ENCODE measurements around the gene CNTNAP2. TPM values are rescaled to one million over a fixed set of nuclear protein-coding genes. Genes with fewer than 3 reads are reported as not detected.

The CNTNAP2 gene
- total and polyA plus RNA-seq, 4 donors, result 0.14 to 2.3 (median 1.1) TPM

DNA sequence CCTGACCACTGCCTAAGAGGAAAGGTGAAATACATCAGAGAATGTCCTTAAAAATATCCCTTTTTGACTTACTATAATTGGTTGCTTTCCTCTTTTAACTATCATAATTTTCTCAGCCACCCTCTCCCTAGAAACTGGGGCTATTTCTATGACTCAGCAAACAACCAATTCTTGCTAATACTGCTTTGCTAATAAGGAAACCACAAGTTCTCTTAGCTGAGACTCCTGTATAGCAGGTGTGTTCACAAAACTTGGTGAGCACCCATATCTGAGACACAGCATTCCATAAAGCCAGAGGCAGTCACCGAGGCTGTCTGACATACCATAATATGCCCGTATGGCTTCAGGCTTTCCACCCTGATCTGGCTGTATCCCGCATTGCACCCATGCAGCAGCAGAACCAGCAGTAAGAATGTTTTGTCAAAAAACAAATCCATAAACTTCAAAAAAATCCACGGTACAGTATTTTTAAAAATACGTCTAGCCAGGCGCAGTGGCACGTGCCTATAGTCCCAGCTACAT, 2282.3 kb downstream of the CNTNAP2 start:
- Histone ChIP-seq H3K36me3 (ENCODE audit: control insufficient read depth in 4 of 4, insufficient read depth in 3 of 4, low read depth in 1 of 4, low read length in 3 of 4) (no peaks in the 10 kb centered on the region), H3K4me3 (ENCODE audit: low read depth in 1 of 3, low read length in 3 of 3) (no peak overlapping the region), H3K27me3 (ENCODE audit: control insufficient read depth in 4 of 4, insufficient read depth in 4 of 4, low read length in 3 of 4) (no peaks in the 10 kb centered on the region), H3K9ac (ENCODE audit: low read depth in 1 of 2, low read length in 2 of 2) (no peak overlapping the region), H3K27ac (ENCODE audit: low read depth in 1 of 2, low read length in 2 of 2) (no peak overlapping the region), H3K4me1 (ENCODE audit: control insufficient read depth in 4 of 4, insufficient read depth in 4 of 4, low read length in 3 of 4) (no peaks in the 10 kb centered on the region), H3K9me3 (ENCODE audit: control insufficient read depth in 4 of 4, low read length in 3 of 4) (no peaks in the 10 kb centered on the region)
- TF ChIP-seq RAD21 (IDR thresholded peaks at IDR 0.05), result no peak
- no peak for TF ChIP-seq RXRA (IDR thresholded peaks at IDR 0.05)
- no peak for TF ChIP-seq YY1 (IDR thresholded peaks at IDR 0.05)
- no peak for TF ChIP-seq NR2F2 (IDR thresholded peaks at IDR 0.05)
- TF ChIP-seq, protein P1, sequence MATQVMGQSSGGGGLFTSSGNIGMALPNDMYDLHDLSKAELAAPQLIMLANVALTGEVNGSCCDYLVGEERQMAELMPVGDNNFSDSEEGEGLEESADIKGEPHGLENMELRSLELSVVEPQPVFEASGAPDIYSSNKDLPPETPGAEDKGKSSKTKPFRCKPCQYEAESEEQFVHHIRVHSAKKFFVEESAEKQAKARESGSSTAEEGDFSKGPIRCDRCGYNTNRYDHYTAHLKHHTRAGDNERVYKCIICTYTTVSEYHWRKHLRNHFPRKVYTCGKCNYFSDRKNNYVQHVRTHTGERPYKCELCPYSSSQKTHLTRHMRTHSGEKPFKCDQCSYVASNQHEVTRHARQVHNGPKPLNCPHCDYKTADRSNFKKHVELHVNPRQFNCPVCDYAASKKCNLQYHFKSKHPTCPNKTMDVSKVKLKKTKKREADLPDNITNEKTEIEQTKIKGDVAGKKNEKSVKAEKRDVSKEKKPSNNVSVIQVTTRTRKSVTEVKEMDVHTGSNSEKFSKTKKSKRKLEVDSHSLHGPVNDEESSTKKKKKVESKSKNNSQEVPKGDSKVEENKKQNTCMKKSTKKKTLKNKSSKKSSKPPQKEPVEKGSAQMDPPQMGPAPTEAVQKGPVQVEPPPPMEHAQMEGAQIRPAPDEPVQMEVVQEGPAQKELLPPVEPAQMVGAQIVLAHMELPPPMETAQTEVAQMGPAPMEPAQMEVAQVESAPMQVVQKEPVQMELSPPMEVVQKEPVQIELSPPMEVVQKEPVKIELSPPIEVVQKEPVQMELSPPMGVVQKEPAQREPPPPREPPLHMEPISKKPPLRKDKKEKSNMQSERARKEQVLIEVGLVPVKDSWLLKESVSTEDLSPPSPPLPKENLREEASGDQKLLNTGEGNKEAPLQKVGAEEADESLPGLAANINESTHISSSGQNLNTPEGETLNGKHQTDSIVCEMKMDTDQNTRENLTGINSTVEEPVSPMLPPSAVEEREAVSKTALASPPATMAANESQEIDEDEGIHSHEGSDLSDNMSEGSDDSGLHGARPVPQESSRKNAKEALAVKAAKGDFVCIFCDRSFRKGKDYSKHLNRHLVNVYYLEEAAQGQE (IDR thresholded peaks at IDR 0.05), result no peak
- TF ChIP-seq, protein P2, sequence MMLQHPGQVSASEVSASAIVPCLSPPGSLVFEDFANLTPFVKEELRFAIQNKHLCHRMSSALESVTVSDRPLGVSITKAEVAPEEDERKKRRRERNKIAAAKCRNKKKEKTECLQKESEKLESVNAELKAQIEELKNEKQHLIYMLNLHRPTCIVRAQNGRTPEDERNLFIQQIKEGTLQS (IDR thresholded peaks at IDR 0.05), result no peak
- no peak for TF ChIP-seq SP1 (IDR thresholded peaks at IDR 0.05)
- TF ChIP-seq FOXA1 (IDR thresholded peaks at IDR 0.05), result no peak
- TF ChIP-seq, protein P3, sequence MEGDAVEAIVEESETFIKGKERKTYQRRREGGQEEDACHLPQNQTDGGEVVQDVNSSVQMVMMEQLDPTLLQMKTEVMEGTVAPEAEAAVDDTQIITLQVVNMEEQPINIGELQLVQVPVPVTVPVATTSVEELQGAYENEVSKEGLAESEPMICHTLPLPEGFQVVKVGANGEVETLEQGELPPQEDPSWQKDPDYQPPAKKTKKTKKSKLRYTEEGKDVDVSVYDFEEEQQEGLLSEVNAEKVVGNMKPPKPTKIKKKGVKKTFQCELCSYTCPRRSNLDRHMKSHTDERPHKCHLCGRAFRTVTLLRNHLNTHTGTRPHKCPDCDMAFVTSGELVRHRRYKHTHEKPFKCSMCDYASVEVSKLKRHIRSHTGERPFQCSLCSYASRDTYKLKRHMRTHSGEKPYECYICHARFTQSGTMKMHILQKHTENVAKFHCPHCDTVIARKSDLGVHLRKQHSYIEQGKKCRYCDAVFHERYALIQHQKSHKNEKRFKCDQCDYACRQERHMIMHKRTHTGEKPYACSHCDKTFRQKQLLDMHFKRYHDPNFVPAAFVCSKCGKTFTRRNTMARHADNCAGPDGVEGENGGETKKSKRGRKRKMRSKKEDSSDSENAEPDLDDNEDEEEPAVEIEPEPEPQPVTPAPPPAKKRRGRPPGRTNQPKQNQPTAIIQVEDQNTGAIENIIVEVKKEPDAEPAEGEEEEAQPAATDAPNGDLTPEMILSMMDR (IDR thresholded peaks at IDR 0.05; ENCODE audit: low read depth, low read length, missing input control), result no peak
- WGBS, result 94% methylated on average over 7 of the region's 7 CpGs
- no peak for DNase-seq (ENCODE audit: low spot score)

DNA sequence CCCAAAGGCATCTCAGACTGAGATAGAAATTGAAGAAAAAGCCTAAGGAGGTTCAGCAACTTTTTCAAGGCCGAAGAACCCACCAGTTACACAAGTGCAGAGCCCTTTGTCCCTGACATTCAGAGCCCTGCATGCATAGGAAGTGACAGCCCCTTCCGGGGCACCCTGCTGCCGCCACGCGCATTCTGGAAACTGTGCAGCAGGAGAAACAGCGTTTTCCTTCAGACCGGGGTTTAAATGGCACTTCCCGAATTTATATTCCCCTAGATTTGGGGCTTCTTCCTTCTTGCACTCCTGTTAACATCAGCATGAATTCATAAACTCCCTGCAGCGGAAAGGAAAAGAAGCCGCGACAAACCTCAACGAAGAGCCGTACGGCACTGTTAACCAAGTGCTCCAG, 2283.5 kb downstream of the CNTNAP2 start:
- Histone ChIP-seq H3K27me3 (ENCODE audit: control insufficient read depth in 4 of 4, insufficient read depth in 4 of 4, low read length in 3 of 4) (no peaks in the 10 kb centered on the region), H3K27ac (ENCODE audit: low read depth in 1 of 2, low read length in 2 of 2) (no peak overlapping the region), H3K4me1 (ENCODE audit: control insufficient read depth in 4 of 4, insufficient read depth in 4 of 4, low read length in 3 of 4) (no peaks in the 10 kb centered on the region), H3K9ac (ENCODE audit: low read depth in 1 of 2, low read length in 2 of 2) (no peak overlapping the region), H3K4me3 (ENCODE audit: low read depth in 1 of 3, low read length in 3 of 3) (no peak overlapping the region), H3K36me3 (ENCODE audit: control insufficient read depth in 4 of 4, insufficient read depth in 3 of 4, low read depth in 1 of 4, low read length in 3 of 4) (no peaks in the 10 kb centered on the region), H3K9me3 (ENCODE audit: control insufficient read depth in 4 of 4, low read length in 3 of 4) (no peaks in the 10 kb centered on the region)
- 90% methylated on average over 14 of the region's 14 CpGs for WGBS
- no peak for DNase-seq (ENCODE audit: low spot score)
- TF ChIP-seq RAD21 (IDR thresholded peaks at IDR 0.05) (no peak), GABPA (IDR thresholded peaks at IDR 0.05 in 1 of 2, conservative IDR thresholded peaks at IDR 0.05 in 1 of 2) (no peak), YY1 (IDR thresholded peaks at IDR 0.05) (no peak), NR2F2 (IDR thresholded peaks at IDR 0.05) (no peak), HNF4G (IDR thresholded peaks at IDR 0.05) (no peak), FOXA1 (IDR thresholded peaks at IDR 0.05) (no peak), TAF1 (conservative IDR thresholded peaks at IDR 0.05) (no peak), RXRA (IDR thresholded peaks at IDR 0.05) (no peak), HNF4A (conservative IDR thresholded peaks at IDR 0.05) (no peak), SP1 (IDR thresholded peaks at IDR 0.05) (no peak)
- TF ChIP-seq, protein P1 (IDR thresholded peaks at IDR 0.05), result no peak
- TF ChIP-seq, protein P2 (IDR thresholded peaks at IDR 0.05), result no peak
- TF ChIP-seq, protein P4, sequence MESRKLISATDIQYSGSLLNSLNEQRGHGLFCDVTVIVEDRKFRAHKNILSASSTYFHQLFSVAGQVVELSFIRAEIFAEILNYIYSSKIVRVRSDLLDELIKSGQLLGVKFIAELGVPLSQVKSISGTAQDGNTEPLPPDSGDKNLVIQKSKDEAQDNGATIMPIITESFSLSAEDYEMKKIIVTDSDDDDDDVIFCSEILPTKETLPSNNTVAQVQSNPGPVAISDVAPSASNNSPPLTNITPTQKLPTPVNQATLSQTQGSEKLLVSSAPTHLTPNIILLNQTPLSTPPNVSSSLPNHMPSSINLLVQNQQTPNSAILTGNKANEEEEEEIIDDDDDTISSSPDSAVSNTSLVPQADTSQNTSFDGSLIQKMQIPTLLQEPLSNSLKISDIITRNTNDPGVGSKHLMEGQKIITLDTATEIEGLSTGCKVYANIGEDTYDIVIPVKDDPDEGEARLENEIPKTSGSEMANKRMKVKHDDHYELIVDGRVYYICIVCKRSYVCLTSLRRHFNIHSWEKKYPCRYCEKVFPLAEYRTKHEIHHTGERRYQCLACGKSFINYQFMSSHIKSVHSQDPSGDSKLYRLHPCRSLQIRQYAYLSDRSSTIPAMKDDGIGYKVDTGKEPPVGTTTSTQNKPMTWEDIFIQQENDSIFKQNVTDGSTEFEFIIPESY (IDR thresholded peaks at IDR 0.05), result no peak
- TF ChIP-seq, protein P3 (IDR thresholded peaks at IDR 0.05; ENCODE audit: low read depth, low read length, missing input control), result no peak
